ENCODE measurements around the gene BTBD6.

Gene BTBD6

GRCh38 chr14:105205673-105206208 is 42.6 kb upstream of the BTBD6 start:
- POLR2A ChIA-PET (ENCODE audit: low non-redundant PET): interaction anchor here (0.6 kb wide), 1 partner anchor 137 kb away, joined by 3 read pairs; no protein-coding TSS in a partner anchor
- H3K27ac ChIP-seq: peak overlapping the region; percentile 72
- DNase-seq (ENCODE audit: low spot score): no peak
- CTCF ChIA-PET: interaction anchor here (0.5 to 1.3 kb wide), 3 partner anchors 107 to 473 kb away, joined by 3 to 5 read pairs (median 4); no protein-coding TSS in a partner anchor
- TF ChIP-seq CTCF (conservative IDR thresholded peaks at IDR 0.05; ENCODE audit: low read depth): no peak

GRCh38 chr14:105206873-105207272 is 41.5 kb upstream of the BTBD6 start:
- peak overlapping the region; percentile 27 for H3K27ac ChIP-seq
- CTCF ChIA-PET: interaction anchor here (0.9 to 1.8 kb wide), 3 partner anchors 17 to 283 kb away, joined by 3 to 6 read pairs (median 4); no protein-coding TSS in a partner anchor
- no peak for TF ChIP-seq CTCF (conservative IDR thresholded peaks at IDR 0.05; ENCODE audit: low read depth)
- POLR2A ChIA-PET (ENCODE audit: low non-redundant PET): no interaction called here
- no peak for DNase-seq (ENCODE audit: low spot score)

GRCh38 chr14:105207460-105207901 is 40.9 kb upstream of the BTBD6 start:
- ChIA-PET POLR2A (ENCODE audit: low non-redundant PET) (no interaction called here), CTCF (interaction anchor here (0.9 to 1.8 kb wide), 3 partner anchors 17 to 283 kb away, joined by 3 to 6 read pairs (median 4); no protein-coding TSS in a partner anchor)
- no peak for TF ChIP-seq CTCF (conservative IDR thresholded peaks at IDR 0.05; ENCODE audit: low read depth)
- DNase-seq (ENCODE audit: low spot score): no peak
- H3K27ac ChIP-seq: peak overlapping the region; percentile 27

GRCh38 chr14:105207996-105208737 is 40.2 kb upstream of the BTBD6 start:
- ChIA-PET POLR2A (ENCODE audit: low non-redundant PET) (no interaction called here), CTCF (interaction anchor here (0.7 to 1.8 kb wide), 2 partner anchors 118 to 300 kb away, joined by 5 to 6 read pairs; no protein-coding TSS in a partner anchor)
- peak overlapping the region; percentile 27; the same call in 1 of the 2 replicates for H3K27ac ChIP-seq
- TF ChIP-seq CTCF (conservative IDR thresholded peaks at IDR 0.05; ENCODE audit: low read depth): no peak
- DNase-seq (ENCODE audit: low spot score): no peak

- POLR2A ChIA-PET (ENCODE audit: low non-redundant PET): no interaction called here
Measured at GRCh38 chr14:105208738-105209075, 39.6 kb upstream of the BTBD6 start.

More at GRCh38 chr14:105208738-105209075, 39.6 kb upstream of the BTBD6 start:
- CTCF ChIA-PET: interaction anchor here (0.7 kb wide), 1 partner anchor 301 kb away, joined by 5 read pairs; no protein-coding TSS in a partner anchor
- TF ChIP-seq CTCF (conservative IDR thresholded peaks at IDR 0.05; ENCODE audit: low read depth): no peak
- no peak for DNase-seq (ENCODE audit: low spot score)
- H3K27ac ChIP-seq: no peak overlapping the region
